A204.1 (cell line): Measurements from ENCODE around the gene CACNA2D3.
"Not testable (repeated sequence)": the region's sequence is repeated elsewhere in the genome, so short reads cannot be mapped to it uniquely, and the experiment has no call there.

Experiments used
- FAIRE-seq: peaks from 2 replicates; lab custom pipeline; 2012; peaks lifted over from hg19 to GRCh38; lab: Jason Lieb, UNC

CACNA2D3 gene

GRCh38 chr3:54577313-54577712 lies 455.0 kb downstream of the CACNA2D3 start:
- no peak for FAIRE-seq

GRCh38 chr3:54578417-54578816 lies 456.1 kb downstream of the CACNA2D3 start:
- FAIRE-seq: no peak

GRCh38 chr3:54580453-54580852 lies 458.1 kb downstream of the CACNA2D3 start:
- no peak for FAIRE-seq

GRCh38 chr3:54582424-54582823 lies 460.1 kb downstream of the CACNA2D3 start:
- FAIRE-seq: no peak

GRCh38 chr3:54591157-54591556 lies 468.8 kb downstream of the CACNA2D3 start:
- no peak for FAIRE-seq

GRCh38 chr3:54593653-54594052 lies 471.3 kb downstream of the CACNA2D3 start:
- no peak for FAIRE-seq

- no peak for FAIRE-seq
Observed at GRCh38 chr3:54596087-54596486, 473.7 kb downstream of the CACNA2D3 start.

GRCh38 chr3:54599716-54600115 lies 477.4 kb downstream of the CACNA2D3 start:
- no peak for FAIRE-seq

GRCh38 chr3:54600441-54601204 lies 478.3 kb downstream of the CACNA2D3 start:
- no peak for FAIRE-seq

GRCh38 chr3:54604495-54604894 lies 482.1 kb downstream of the CACNA2D3 start:
- FAIRE-seq: no peak

GRCh38 chr3:54608041-54608440 lies 485.7 kb downstream of the CACNA2D3 start:
- no peak for FAIRE-seq

GRCh38 chr3:54619053-54619452 lies 496.7 kb downstream of the CACNA2D3 start:
- FAIRE-seq: no peak

- no peak for FAIRE-seq
Observed at GRCh38 chr3:54619531-54619930, 497.2 kb downstream of the CACNA2D3 start.

GRCh38 chr3:54621184-54621583 lies 498.8 kb downstream of the CACNA2D3 start:
- FAIRE-seq: no peak

- FAIRE-seq: no peak
Observed at GRCh38 chr3:54622678-54623077, 500.3 kb downstream of the CACNA2D3 start.

- FAIRE-seq: no peak
Observed at GRCh38 chr3:54625805-54626787, 503.7 kb downstream of the CACNA2D3 start.

GRCh38 chr3:54628888-54629441 lies 506.6 kb downstream of the CACNA2D3 start:
- FAIRE-seq: no peak

- no peak for FAIRE-seq
Observed at GRCh38 chr3:54630101-54630623, 507.8 kb downstream of the CACNA2D3 start.

- not testable (repeated sequence) for FAIRE-seq
Observed at GRCh38 chr3:54631001-54631400, 508.6 kb downstream of the CACNA2D3 start.

GRCh38 chr3:54631516-54632325 lies 509.4 kb downstream of the CACNA2D3 start:
- no peak for FAIRE-seq

GRCh38 chr3:54632326-54632665 lies 509.9 kb downstream of the CACNA2D3 start:
- FAIRE-seq: no peak

GRCh38 chr3:54632834-54633233 lies 510.5 kb downstream of the CACNA2D3 start:
- FAIRE-seq: no peak
